Measurements from ENCODE around the gene MGRN1.

MGRN1 gene

DNA sequence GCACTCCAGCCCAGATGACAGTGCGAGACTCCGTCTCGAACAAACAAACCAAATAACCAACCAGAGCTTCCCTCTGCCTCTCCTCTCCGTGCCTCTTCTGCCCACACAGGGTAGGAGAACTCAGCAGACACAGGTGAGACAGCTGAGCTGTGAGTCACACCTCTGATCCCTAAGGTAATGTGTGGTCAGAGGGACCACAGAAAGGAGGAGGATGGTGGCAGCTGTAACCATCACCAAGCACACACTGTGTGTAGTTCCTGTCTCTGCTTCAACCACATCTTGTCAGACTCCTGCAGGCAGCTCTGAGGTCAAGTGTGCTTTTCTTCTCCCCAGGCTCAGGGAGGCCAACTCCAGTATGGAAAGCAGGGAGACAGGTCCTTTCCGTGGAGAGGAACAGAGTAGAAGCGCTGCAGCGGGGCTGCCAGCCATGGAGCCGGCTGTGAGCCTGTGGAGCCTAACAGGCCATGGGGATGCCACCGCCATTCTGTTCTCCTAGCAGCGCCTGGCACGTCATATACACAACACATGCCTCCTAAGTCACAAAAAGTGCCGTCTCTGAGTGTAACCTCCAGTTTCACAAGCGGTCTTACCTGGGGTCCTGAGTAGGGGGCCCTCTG is 75.9 kb downstream of the MGRN1 start:
- peaks cover 30% of the 10 kb centered on the region for H3K36me3 ChIP-seq (ENCODE audit: control insufficient read depth, insufficient read depth, low read length)
- WGBS, 2 experiments, result 95 to 97% methylated on average over 13 of the region's 13 CpGs

DNA sequence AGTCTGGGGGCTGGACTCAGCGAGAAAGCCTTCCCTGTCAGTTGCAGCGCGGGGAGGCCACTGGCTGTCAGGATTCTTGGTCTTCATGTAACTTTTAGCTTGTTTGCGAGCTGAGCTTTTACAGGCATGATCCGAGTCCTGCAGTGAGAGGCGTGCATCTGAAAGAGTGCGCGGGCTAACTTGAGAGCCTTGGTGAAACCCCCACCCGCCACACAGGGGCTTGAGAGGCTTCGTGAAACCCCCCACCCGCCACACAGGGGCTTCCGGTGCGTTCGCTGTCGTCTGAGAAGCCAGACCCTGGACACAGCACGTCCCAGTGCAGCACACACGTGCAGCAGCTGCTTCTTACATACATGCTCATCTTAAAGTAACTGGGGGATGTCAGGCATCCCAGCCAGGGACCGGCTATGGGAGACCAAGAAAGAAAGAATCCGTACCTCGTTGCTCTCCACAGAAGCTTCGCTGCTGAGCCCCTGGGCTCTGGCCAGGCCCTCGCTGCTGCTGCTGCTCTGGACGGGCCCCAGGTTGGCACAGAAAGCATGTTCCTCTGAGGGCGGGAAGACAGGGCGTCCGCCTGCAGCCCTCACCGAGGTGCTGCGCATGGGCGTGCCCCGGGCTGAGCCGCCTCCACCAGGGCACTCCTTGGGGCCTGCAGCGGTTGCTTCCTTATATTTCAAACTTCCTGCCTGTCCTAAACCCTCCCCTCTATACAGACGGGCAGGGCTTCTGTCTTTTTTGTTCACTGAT is 76.5 kb downstream of the MGRN1 start:
- H3K4me3 ChIP-seq (ENCODE audit: insufficient read depth, low read depth, low read length), result no peak overlapping the region
- WGBS, 2 experiments, result 93 to 94% methylated on average over 33 of the region's 33 CpGs
- H3K36me3 ChIP-seq (ENCODE audit: control insufficient read depth, insufficient read depth, low read length), result peaks cover 30% of the 10 kb centered on the region

More for the DNA sequence above, 75.9 kb downstream of the MGRN1 start:
- H3K4me1 ChIP-seq (ENCODE audit: control insufficient read depth, insufficient read depth, low read length), result no peaks in the 10 kb centered on the region
- H3K27ac ChIP-seq (ENCODE audit: insufficient read depth, low read depth, low read length, poor library complexity, severe bottlenecking), result no peak overlapping the region
- no peak overlapping the region for H3K4me3 ChIP-seq (ENCODE audit: insufficient read depth, low read depth, low read length)
- no peaks in the 10 kb centered on the region for H3K27me3 ChIP-seq (ENCODE audit: control insufficient read depth, insufficient read depth, low read length, poor library complexity, severe bottlenecking)
- no peaks in the 10 kb centered on the region for H3K9me3 ChIP-seq (ENCODE audit: control insufficient read depth, low read length)

DNA sequence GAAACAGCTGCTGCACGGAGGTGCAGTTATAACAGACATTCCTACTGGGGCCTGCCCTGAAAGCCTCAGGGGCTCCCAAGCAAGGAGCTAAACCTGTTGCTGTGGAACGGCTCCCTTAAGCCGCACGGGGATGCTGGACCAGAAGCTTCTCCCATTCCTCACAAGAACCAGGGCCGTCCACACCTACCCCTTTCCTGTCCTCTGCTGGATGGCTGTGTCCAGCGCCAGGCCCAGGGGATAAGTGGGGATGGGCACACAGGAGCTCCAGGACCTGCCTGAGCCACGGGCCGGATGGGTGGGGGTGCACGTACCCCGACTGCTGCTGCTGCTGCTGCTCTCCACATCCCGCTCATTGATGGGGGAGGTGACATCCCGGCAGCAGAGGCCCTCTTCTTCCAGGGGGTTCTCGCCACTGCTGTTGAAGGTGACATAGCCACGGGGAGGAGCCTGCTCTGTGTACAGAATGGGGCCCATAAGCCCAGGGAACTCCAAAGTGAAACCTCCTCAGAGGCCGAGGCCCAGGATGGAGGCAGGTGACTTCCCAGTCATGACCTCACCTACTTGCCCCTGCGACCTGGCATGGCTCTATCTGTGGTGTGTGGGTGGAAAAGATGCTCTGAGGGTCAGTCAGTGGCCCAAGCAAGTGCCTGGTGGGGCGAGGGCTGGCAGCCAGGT is 77.3 kb downstream of the MGRN1 start:
- peaks cover 28% of the 10 kb centered on the region for H3K36me3 ChIP-seq (ENCODE audit: control insufficient read depth, insufficient read depth, low read length)
- H3K27me3 ChIP-seq (ENCODE audit: control insufficient read depth, insufficient read depth, low read length, poor library complexity, severe bottlenecking), result no peaks in the 10 kb centered on the region
- H3K9me3 ChIP-seq (ENCODE audit: control insufficient read depth, low read length), result no peaks in the 10 kb centered on the region
- 93 to 95% methylated on average over 17 of the region's 17 CpGs for WGBS, 2 experiments
- H3K4me1 ChIP-seq (ENCODE audit: control insufficient read depth, insufficient read depth, low read length), result no peaks in the 10 kb centered on the region
- no peak overlapping the region for H3K27ac ChIP-seq (ENCODE audit: insufficient read depth, low read depth, low read length, poor library complexity, severe bottlenecking)
- H3K4me3 ChIP-seq (ENCODE audit: insufficient read depth, low read depth, low read length), result no peak overlapping the region

More for the DNA sequence above, 76.5 kb downstream of the MGRN1 start:
- Histone ChIP-seq H3K27me3 (ENCODE audit: control insufficient read depth, insufficient read depth, low read length, poor library complexity, severe bottlenecking) (no peaks in the 10 kb centered on the region), H3K9me3 (ENCODE audit: control insufficient read depth, low read length) (no peaks in the 10 kb centered on the region), H3K4me1 (ENCODE audit: control insufficient read depth, insufficient read depth, low read length) (no peaks in the 10 kb centered on the region), H3K27ac (ENCODE audit: insufficient read depth, low read depth, low read length, poor library complexity, severe bottlenecking) (no peak overlapping the region)

DNA sequence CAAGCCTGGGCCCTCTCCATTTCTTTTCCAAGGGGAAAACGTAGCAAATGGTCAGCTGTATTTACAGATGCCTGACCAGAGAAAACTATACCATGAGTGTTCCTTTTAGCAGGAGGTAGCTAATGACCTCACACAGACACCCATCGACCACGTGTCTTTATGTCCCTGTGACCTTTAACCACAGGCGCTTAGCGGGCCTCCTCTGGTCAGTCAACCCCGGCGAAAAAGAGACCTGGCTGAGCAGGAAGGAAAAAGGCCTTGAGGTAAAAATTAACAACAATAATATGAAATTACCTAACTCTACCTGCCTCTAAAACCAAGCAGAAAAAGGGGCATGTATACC is 77.8 kb downstream of the MGRN1 start:
- H3K36me3 ChIP-seq (ENCODE audit: control insufficient read depth, insufficient read depth, low read length), result peaks cover 24% of the 10 kb centered on the region
- no peaks in the 10 kb centered on the region for H3K27me3 ChIP-seq (ENCODE audit: control insufficient read depth, insufficient read depth, low read length, poor library complexity, severe bottlenecking)
- no peak overlapping the region for H3K4me3 ChIP-seq (ENCODE audit: insufficient read depth, low read depth, low read length)
- WGBS, 2 experiments, result 94 to 97% methylated on average over 7 of the region's 7 CpGs
- H3K27ac ChIP-seq (ENCODE audit: insufficient read depth, low read depth, low read length, poor library complexity, severe bottlenecking), result no peak overlapping the region
- no peaks in the 10 kb centered on the region for H3K4me1 ChIP-seq (ENCODE audit: control insufficient read depth, insufficient read depth, low read length)
- H3K9me3 ChIP-seq (ENCODE audit: control insufficient read depth, low read length), result no peaks in the 10 kb centered on the region

DNA sequence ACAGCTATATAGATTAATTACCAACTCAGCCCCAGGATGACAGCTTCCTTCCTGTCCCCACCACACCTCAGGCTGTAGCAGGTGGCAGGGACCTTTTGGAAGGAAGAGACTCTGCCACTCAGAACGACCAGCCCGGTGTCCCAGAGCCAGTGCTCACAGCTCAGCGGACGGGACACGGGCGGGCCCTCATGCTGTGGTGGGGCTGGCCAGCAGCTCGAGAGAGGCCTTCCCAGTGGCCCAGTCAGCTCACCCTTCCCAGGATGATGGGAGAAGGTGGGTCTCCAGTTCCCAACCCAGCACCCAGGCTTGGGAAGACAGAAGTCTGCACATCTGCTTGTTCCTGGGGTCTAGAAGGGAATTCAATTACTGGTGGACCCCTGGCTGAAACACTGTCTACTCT is 79.3 kb downstream of the MGRN1 start:
- Histone ChIP-seq H3K9me3 (ENCODE audit: control insufficient read depth, low read length) (no peaks in the 10 kb centered on the region), H3K27me3 (ENCODE audit: control insufficient read depth, insufficient read depth, low read length, poor library complexity, severe bottlenecking) (no peaks in the 10 kb centered on the region), H3K4me3 (ENCODE audit: insufficient read depth, low read depth, low read length) (no peak overlapping the region), H3K27ac (ENCODE audit: insufficient read depth, low read depth, low read length, poor library complexity, severe bottlenecking) (no peak overlapping the region), H3K4me1 (ENCODE audit: control insufficient read depth, insufficient read depth, low read length) (no peaks in the 10 kb centered on the region), H3K36me3 (ENCODE audit: control insufficient read depth, insufficient read depth, low read length) (peaks cover 24% of the 10 kb centered on the region)
- 96% methylated on average over 7 of the region's 7 CpGs for WGBS, 2 experiments

DNA sequence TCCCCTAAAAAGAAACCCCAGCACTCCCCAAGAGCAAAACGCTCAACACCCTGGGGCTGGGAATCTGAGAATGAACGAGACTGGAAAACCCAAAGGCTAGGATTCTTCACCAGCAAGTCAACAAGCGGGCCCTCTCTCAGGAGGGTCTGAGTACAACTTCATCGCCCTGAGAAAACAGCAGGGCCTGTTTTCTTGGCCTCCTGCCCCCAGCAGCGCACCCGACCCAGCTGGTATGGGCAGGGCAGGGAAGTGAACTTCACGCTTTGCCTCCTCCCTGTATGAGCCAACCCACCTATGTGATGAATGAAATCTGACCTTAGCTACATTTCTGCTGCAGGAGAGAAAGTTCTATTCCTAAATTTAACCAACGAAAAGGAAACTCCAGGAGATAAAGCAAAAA is 79.9 kb downstream of the MGRN1 start:
- no peaks in the 10 kb centered on the region for H3K4me1 ChIP-seq (ENCODE audit: control insufficient read depth, insufficient read depth, low read length)
- H3K4me3 ChIP-seq (ENCODE audit: insufficient read depth, low read depth, low read length), result no peak overlapping the region
- H3K27me3 ChIP-seq (ENCODE audit: control insufficient read depth, insufficient read depth, low read length, poor library complexity, severe bottlenecking), result no peaks in the 10 kb centered on the region
- WGBS, 2 experiments, result 94 to 96% methylated on average over 8 of the region's 8 CpGs
- no peaks in the 10 kb centered on the region for H3K9me3 ChIP-seq (ENCODE audit: control insufficient read depth, low read length)
- no peak overlapping the region for H3K27ac ChIP-seq (ENCODE audit: insufficient read depth, low read depth, low read length, poor library complexity, severe bottlenecking)
- H3K36me3 ChIP-seq (ENCODE audit: control insufficient read depth, insufficient read depth, low read length), result peaks cover 21% of the 10 kb centered on the region

DNA sequence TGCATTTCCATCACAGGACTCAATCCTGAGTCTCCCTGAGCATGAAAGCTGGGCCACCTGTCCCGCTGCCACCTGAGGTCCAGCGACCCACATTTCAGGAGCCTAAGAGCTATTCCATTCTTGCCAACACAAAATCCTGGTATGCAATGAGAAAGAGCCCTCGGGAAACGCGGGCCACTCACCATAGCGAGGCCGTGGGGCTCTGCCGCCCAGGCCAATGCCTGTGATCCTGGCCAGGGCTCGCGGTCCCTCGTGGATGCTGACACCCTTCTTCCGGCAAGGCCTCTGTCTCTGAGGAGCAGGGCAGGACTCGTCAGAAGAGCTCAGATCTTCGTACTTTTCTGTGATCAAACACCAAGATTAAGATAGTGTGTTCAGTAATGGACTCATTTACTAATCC is 80.3 kb downstream of the MGRN1 start:
- WGBS, 2 experiments, result 95 to 96% methylated on average over 14 of the region's 14 CpGs
- no peak overlapping the region for H3K27ac ChIP-seq (ENCODE audit: insufficient read depth, low read depth, low read length, poor library complexity, severe bottlenecking)
- H3K9me3 ChIP-seq (ENCODE audit: control insufficient read depth, low read length), result no peaks in the 10 kb centered on the region
- peaks cover 17% of the 10 kb centered on the region for H3K36me3 ChIP-seq (ENCODE audit: control insufficient read depth, insufficient read depth, low read length)
- no peaks in the 10 kb centered on the region for H3K4me1 ChIP-seq (ENCODE audit: control insufficient read depth, insufficient read depth, low read length)
- H3K27me3 ChIP-seq (ENCODE audit: control insufficient read depth, insufficient read depth, low read length, poor library complexity, severe bottlenecking), result no peaks in the 10 kb centered on the region
- no peak overlapping the region for H3K4me3 ChIP-seq (ENCODE audit: insufficient read depth, low read depth, low read length)

DNA sequence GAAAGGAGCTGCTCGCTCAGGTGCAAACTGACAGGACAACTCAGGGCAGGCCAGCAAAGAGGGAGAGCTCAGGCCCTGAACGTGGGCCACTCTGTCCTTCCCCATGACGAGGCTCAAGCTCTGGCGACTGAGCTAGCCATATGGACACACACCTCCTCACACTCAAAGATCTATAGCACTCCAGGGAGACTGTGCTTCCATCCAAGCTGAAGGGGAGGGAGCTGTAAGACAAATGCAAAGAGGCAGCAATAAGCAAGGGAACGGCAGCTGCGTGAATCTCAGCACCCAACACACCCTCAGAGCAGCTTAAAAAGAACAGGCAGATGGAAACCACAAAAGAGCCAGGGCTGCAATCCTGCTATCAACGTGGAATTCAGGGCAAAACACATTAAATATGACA is 82.2 kb downstream of the MGRN1 start:
- H3K4me3 ChIP-seq (ENCODE audit: insufficient read depth, low read depth, low read length), result no peak overlapping the region
- H3K36me3 ChIP-seq (ENCODE audit: control insufficient read depth, insufficient read depth, low read length), result peaks cover 7% of the 10 kb centered on the region
- H3K27me3 ChIP-seq (ENCODE audit: control insufficient read depth, insufficient read depth, low read length, poor library complexity, severe bottlenecking), result no peaks in the 10 kb centered on the region
- H3K27ac ChIP-seq (ENCODE audit: insufficient read depth, low read depth, low read length, poor library complexity, severe bottlenecking), result no peak overlapping the region
- no peaks in the 10 kb centered on the region for H3K9me3 ChIP-seq (ENCODE audit: control insufficient read depth, low read length)
- H3K4me1 ChIP-seq (ENCODE audit: control insufficient read depth, insufficient read depth, low read length), result no peaks in the 10 kb centered on the region
- WGBS, 2 experiments, result 84 to 92% methylated on average over 7 of the region's 7 CpGs

DNA sequence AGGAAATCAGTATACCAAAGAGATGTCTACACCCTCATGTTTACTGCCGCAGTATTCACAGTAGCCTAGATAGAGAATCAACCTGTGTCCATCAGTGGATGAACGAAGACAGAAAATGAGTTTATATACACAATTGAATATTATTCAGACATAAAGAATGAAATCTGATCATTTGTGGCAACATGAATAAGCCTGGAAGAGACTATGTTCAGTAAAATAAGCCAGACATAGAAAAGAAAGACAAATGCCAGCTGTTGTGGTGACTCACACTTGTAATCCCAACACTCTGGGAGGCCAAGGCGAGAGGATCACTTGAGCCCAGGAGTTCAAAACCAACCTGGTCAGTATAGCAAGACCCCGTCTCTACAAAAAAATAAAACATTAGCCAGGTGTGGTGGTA is 84.9 kb downstream of the MGRN1 start:
- WGBS, 2 experiments, result 95 to 99% methylated on average over 2 to 4 of the region's 4 CpGs
- peaks cover 19% of the 10 kb centered on the region for H3K36me3 ChIP-seq (ENCODE audit: control insufficient read depth, insufficient read depth, low read length)
- H3K4me1 ChIP-seq (ENCODE audit: control insufficient read depth, insufficient read depth, low read length), result no peaks in the 10 kb centered on the region
- H3K27me3 ChIP-seq (ENCODE audit: control insufficient read depth, insufficient read depth, low read length, poor library complexity, severe bottlenecking), result no peaks in the 10 kb centered on the region
- H3K4me3 ChIP-seq (ENCODE audit: insufficient read depth, low read depth, low read length), result no peak overlapping the region
- no peak overlapping the region for H3K27ac ChIP-seq (ENCODE audit: insufficient read depth, low read depth, low read length, poor library complexity, severe bottlenecking)
- H3K9me3 ChIP-seq (ENCODE audit: control insufficient read depth, low read length), result no peaks in the 10 kb centered on the region

DNA sequence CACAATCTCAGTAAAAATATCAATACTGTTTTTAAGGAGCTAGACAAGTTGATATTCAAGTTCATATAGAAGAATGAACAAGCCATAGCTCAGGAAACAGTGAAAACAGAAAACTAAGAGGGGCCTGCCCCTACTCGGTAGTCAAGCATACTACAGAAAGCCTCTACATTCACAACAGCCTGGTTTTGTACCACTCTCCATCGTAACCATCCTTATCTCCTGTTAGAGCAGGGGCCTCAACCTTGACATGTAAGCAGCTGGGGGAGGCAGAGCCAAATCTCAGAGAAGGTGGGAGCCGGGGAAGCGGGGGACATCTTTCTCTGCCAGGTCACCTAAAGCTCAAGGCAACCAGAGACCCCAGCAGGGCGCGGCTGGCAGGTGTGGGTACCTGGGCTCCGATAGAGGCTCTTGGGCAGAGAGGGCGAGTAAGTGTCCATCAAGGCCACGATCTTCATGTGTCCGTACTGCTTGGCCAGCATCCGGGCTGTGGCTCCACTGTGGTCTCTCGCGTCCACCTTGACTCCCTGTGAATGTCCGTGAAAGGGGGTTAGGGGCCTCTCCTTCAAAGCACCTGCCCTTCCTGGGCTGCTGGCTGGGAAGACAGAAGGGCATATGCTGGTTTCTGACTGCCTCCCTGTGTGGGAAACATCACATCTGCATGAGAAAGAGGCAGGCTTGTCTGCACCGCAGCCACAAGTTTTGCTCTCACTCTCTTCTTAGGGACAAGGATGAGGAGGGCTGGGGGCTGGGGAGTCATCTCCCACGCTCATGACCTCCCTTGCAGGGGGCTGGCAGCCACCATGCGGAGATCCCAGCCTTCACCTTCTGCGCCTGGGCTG is 89.3 kb downstream of the MGRN1 start:
- Histone ChIP-seq H3K27me3 (ENCODE audit: control insufficient read depth, insufficient read depth, low read length, poor library complexity, severe bottlenecking) (no peaks in the 10 kb centered on the region), H3K27ac (ENCODE audit: insufficient read depth, low read depth, low read length, poor library complexity, severe bottlenecking) (no peak overlapping the region), H3K4me3 (ENCODE audit: insufficient read depth, low read depth, low read length) (no peak overlapping the region), H3K4me1 (ENCODE audit: control insufficient read depth, insufficient read depth, low read length) (no peaks in the 10 kb centered on the region), H3K36me3 (ENCODE audit: control insufficient read depth, insufficient read depth, low read length) (peaks cover 15% of the 10 kb centered on the region), H3K9me3 (ENCODE audit: control insufficient read depth, low read length) (no peaks in the 10 kb centered on the region)
- 69 to 75% methylated on average over 18 of the region's 18 CpGs for WGBS, 2 experiments

All from ectodermal cell (in vitro differentiated cells).